GM18907 (cell line): ENCODE results near the gene GABARAPL2.
A peak's percentile ranks its signal among the peaks of the same experiment; 100 is the strongest.
"Not testable (repeated sequence)": the region's sequence is repeated elsewhere in the genome, so short reads cannot be mapped to it uniquely, and the experiment has no call there.

ENCODE experiments used
- ATAC-seq: cut with Tn5 transposase; IDR thresholded peaks from one replicate; pipeline ENCODE4 v1.9.1; 2021; ENCODE audit warnings: mild to moderate bottlenecking, moderate library complexity; ENCODE audit not compliant: unreplicated experiment

Gene GABARAPL2, protein sequence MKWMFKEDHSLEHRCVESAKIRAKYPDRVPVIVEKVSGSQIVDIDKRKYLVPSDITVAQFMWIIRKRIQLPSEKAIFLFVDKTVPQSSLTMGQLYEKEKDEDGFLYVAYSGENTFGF

DNA sequence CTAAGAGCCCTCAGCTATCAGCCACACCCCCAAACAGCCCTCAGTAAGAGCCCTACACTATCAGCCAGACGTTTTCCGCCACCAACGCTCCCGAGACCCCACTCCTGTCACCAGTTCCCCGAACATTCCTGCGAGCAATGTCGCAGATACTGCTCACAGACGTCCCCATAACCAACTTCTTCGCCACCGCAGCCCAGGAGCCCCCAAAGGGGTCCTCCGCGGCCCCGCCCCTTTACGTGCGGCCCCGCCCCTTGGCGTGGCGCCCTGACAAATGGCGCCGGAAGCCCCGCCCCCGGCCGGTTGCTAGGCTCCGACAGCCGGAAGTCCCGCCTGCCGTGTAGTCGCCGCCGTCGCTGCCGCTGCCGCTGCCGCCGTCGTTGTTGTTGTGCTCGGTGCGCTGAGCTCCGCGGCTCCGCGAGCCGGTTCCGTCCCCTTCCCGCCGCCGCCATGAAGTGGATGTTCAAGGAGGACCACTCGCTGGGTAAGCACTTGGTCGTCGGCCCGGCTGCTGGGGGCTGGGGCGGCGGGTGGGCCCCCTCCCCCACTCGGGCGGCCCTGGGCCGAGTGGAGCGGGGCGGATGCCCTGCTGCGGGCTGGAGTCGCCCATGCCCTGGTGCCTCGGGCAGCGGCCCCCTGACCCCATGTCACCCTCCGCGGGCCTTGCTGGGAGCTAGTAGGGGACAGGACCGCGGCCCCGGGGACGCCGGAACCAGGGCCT is at the start of gene GABARAPL2:
TSS of gene GABARAPL2 (plus strand) at position 340 of the 718 bp plus-strand sequence. CDS start at position 448, 108 bp downstream.
- peak; percentile 76 for ATAC-seq

DNA sequence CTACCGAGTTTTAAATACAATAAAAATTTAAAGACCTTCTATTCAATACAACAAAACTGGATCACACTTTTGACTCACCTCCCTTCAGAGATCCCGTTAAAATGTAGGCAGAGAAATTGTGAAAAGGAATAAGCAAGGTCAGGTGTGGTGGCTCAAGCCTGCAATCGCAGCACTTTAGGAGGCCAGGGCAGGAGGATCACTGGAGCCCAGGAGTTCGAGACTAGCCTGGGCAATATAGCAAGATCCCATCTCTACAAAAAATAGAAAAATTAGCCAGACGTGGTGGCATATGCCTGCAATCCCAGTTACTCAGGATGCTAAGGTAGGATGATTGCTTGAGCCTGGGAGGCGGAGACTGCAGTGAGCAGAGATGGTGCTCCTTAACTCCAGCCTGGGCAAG is 47.0 kb upstream of the GABARAPL2 start:
- ATAC-seq, result no peak

DNA sequence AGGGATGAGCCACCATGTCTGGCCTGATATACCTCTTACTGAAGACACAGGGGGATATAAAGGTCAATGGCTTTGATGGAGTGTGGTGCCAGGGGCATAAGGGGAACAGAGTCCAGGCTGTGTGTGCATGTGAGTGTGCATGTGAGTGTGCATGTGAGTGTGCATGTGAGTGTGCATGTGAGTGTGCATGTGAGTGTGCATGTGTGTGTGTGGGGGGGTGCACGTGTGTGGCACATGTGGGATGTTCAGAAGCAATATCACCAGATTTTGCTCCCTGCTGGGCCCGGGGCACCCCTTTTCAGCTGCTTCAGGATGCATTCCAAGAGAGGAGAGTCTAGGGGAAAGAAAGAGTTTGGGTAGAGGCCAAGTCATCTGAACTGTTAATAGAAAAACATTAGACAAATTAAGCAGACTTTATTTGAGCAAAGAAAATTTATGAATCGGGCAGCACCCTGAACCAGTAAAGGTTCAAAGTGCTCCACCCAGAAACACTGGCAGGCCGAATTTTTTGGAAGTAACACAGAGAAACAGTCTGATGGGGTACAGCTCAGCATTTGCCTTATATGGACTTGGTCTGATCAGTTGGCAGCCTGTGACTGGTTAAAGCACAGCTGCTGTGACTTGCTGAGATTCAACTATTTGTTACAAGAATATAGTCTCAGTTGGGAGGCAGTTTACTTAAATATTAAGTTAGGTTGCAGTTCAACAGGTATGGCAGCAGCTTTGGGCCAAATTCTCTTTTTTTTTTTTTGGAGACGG is 40.0 kb upstream of the GABARAPL2 start:
- ATAC-seq, result no peak

DNA sequence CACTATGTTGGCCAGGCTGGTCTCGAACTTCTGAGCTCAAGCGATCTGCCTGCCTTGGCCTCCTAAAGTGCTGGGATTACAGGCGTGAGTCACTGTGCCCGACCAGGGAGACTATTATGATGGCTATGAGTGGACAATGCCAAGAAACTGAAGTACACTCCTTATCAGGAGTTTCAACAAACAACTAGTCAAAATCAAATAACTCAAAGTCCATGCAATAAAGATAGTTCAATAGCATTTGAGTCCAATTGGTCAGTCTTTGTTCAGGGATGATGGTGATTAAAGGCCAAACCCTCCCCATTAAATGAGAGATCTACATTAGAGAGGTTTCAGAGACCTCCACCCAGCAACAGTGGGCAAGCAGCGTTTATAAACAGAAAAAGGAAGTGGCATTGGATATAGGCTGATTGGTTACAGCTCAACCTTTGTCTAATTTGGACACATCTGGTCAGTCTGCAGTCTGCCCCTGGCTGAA is 38.3 kb upstream of the GABARAPL2 start:
- no peak for ATAC-seq

DNA sequence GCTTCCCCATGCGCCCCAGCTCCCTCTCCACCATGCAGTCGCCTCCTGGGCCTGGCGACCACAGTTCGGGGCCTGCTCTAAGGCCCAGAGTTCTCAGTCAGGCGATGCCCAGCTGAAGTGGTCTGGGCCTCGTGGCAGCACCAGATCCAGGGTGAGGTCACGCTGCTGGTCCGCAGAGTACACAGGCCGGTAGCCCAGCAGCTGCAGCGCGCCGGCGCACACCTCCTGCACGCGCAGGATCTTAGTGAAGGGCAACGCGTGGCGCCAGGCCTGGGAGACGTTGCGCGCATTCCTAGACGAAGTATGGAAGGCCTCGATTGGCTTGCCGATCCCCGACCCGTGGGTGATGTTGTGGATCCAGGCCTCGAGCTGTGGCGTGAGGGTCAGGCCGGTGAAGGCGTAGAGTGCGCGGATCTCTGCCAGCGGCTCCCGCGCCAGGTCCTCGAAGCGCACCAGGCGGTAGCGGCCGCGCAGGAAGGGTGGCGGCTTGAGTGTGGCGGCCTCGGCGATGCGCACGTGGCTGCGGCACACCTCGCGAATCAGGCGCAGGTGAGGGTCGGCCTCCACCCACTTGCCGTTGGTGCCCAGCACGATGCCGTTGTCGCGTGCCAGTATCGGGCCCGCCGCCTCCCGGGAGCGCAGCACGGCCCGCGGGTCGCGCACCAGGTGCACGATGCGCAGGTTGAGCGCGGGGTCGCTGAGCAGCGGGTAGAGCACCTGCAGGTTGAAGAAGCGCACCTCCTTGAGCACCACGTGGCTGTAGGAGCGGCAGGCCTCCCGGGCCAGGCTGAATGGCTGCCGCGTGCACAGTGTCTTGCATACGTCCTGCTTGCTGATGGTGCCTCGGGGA is 36.9 kb upstream of the GABARAPL2 start:
- ATAC-seq, result no peak

DNA sequence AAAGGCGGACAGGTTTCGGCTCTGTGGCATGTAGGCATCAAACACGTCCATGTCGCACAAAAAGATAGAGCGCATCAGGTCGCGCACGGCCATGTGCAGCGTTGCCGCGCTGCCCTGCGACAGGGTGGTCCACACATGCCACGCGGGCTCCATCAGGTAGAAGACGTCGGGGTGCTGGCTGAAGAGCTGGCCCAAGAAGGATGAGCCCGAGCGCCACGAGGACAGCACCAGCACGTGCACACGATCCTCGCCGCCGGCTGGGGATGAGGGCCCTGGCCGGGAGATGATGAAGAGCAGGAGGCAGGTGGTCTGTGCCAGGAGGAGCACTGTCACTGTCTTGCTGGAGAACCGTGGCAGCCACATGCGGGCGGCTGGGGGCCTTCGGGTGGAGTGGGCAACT is 36.2 kb upstream of the GABARAPL2 start:
- ATAC-seq, result no peak

DNA sequence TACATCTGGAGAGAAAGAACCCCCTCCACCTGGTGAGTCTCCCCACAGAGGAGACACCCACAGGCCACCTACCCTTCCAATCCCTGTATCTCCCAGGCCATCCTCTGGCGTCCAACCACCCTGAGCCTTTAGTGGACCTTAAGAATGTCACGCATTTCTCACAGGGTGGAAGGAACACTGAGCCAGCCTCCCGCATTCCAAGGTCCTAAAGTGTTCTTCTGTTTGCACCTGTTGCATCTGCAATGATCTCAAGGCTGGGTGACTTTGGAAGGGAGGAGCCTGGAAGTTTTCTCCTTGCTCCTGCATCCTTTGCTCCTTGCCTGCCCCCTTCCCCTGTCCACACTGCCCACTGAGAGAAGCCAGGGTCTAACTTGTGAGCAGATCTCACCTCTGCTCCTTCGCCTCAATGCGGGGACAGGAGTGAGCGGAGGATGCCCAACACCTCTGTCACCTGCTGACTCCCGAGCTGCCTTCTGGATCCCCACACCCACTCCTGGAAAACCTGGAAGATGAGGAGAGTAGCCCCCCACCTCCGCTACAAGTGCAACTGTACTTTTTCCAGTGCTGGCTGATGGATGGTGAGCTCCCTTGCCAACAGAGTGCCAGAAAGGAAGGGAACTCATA is 33.9 kb upstream of the GABARAPL2 start:
- ATAC-seq, result no peak

DNA sequence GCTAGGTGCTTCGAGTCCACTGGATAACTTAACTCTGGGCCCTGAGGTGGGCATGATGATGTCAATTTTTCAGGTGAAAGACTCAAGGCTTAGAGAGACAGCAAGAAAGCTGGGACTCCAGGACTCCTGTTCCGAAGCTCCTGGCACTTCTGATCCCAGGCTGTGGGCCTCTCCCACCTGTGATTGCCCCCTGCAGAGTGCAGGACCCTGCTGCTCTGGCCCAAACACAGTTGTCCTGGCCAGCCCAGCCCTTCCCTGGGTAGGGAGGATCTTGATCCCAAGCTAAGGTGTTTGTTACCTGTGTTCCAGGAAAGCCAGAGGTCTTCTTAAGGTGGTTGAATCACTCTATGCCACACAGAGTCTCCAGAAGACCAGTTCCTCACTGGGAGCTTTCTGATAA is 33.4 kb upstream of the GABARAPL2 start:
- ATAC-seq, result no peak

DNA sequence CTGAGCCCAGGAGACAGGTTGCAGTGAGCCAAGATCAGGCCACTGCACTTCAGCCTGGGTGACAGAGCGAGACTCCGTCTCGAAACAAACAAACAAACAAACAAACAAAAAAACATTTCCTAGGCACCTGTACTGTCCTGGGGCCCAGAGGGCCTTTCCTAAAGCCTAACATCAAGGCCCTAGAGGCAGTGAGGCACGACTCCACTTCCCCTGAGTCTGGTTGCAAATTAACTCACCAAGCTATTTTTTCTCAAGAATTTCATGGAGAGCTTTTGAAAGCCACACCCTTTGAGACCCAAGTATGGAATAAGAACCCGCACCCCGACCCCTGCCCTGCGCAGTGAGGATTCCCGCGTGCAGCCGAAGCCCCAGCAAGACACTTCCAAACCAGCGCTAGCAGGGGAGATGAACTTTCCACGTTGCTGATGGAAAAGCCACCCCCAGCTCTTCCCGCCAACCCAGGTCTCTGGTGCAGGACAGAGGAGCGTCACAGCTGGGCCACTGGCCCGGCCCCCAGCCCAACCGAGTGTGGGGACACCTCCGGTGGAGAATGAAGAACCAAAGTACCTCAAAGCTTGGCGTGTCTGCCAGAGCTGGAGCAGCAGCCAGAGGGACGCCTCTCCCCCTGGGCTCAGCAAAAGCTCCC is 31.5 kb upstream of the GABARAPL2 start:
- no peak for ATAC-seq

DNA sequence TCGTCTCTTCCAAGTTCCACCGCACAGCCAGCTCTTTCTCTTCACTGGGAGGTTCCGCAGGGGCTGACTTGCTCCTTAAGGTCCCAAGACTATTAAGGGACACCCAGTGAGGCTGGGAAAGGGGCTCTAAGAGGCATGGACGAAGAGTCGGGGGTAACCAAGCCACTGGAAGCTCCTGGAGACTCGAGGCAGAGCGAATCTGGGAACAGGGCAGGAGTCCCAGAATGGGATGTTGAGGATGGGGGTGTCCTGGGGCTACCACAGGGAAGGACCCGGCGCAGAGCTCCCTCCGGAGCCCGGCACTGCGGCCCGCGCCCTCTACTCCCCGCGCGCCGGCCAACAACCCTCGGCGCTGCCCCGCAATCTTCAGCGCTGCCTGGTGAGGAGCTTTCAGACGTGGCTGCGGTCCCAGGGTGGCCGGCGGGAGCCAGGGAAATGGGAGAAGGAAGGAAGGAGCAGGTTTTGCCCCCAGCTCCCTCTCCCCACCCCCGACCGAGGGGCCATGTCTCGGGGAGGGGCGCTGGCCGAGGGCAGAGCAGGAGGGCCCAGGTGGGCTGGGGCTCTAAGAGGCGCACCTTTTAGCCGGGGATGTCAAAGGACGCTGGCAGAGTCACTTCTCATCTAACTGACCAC is 30.9 kb upstream of the GABARAPL2 start:
- ATAC-seq, result no peak

DNA sequence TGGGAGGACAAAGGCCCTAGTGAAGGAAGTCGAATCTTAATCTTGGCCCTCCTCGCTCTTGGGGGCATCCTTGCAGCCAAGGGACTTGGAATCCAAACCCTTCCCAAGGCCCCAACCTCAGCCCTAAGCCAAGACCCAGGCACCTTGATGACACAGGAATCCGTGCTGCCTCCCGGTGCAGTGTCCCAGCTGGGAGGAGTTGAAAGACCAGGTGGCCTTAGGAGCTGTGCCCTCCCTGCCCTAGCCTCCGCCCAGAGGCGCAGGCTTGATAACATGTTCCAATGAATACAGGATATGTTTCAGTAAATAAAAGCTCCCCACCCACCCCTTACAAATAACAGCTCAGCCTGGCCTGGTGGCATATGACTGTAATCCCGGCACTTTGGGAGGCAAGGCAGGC is 30.3 kb upstream of the GABARAPL2 start, which contains the start of gene CHST5:
TSS of gene CHST5 (minus strand) at position 208 of the 400 bp plus-strand sequence. CDS start 5,724 bp downstream, outside the sequence.
- ATAC-seq, result no peak

DNA sequence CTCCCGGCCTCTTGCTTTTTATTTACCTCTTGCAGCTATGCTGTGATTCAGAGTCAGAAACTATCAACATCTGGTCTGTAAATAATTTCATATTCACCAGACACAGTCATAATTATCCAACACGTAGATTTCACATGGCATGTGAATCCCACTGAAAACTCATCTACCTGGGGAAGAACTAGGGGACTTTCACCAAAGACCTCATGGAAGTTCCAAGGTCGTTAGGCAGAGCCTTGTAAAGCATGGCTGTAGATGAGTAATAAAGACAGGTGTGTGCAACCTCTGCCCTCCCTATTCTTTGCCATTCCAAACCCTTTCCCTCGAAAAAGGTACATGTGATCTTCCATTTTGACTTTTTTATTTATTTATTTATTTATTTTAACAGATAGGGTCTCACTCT is 28.4 kb upstream of the GABARAPL2 start:
- ATAC-seq, result no peak

DNA sequence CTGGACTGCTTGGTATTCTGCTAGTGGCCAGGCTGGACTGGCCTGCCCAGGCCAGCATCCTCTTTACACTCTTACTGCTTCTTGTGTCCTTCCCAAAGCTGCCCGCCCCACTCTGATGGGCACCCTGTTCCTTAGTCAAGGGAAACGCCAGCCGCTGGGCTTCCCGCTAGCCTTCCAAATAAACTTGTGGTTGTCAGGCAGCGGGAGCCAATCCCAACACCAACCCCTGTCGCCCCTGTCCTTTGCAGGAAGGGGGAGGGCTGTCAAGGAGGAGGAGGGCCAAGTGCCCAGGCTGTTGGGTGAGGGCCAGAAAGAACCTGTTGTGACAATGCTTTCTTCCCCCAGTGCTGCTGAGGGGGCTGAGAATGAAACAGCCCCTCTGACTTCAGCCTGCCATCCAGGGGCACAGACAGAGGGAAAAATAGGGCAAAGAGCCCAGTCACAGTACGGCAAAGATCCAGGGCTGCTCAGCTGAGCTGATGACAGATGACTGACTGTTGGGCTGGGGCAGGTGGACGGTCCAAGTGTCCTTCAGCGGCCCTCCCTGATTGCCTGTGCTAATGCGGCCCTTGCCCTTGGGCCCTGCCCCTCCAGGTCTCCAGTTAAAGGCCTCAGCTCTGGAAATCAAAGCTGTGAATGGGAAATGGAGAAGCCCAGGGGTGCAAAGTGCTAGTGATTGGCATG is 27.2 kb upstream of the GABARAPL2 start:
- ATAC-seq, result not testable (repeated sequence)

DNA sequence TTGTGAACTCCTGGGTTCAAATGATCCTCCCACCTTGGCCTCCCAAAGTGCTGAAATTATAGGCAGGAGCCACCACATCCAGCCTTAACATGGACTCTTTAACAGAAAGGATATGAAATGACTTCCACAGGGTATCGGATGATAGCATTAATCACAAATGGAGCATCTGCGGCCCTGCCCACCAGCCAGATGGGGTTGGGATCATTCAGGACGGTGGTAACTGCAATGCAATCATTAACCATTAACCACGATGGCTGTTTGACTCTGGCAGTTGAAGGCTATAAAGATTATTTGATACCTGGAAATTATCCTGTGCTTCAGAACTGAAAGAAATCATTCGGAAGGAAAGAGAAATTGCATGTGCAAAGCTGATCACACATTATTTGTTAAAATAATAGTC is 24.9 kb upstream of the GABARAPL2 start:
- no peak for ATAC-seq

DNA sequence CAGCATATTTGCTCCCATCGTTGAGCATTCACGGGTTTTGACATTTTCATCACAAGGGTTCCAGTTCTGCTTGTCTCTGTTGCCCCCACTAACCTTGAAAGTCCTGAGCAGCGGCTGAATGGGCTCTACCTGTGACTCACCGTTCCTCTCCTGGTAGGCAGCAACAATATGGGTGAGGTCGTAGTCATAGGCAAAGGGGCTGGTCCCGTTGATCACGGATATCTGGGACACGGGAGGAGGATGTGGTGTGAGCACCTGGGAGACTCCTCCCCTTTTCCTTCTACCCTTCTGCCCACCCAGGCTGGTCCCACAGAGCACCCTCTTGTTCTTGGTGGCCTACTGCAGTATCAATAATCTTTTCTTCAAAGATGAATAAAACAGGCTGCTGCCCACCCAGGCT is 23.7 kb upstream of the GABARAPL2 start:
- not testable (repeated sequence) for ATAC-seq

DNA sequence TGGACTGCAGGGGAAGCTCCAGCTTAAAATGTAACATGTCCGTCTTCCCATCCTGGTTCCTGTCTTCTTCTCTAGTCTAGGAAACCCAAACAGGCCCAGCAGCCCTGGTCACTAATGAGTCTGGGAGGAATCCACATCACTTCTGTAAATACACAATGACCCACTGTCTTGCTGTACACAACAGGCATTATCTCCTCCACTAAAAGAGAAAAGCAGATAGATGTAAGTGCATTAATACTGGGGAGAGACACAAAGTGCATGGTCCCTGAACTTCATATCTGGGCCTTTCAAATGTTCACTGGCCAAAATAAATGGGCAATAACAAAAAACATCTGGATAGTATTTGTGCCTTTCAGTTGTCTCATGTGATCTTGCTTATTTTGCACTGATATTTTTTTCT is 20.3 kb upstream of the GABARAPL2 start:
- not testable (repeated sequence) for ATAC-seq

DNA sequence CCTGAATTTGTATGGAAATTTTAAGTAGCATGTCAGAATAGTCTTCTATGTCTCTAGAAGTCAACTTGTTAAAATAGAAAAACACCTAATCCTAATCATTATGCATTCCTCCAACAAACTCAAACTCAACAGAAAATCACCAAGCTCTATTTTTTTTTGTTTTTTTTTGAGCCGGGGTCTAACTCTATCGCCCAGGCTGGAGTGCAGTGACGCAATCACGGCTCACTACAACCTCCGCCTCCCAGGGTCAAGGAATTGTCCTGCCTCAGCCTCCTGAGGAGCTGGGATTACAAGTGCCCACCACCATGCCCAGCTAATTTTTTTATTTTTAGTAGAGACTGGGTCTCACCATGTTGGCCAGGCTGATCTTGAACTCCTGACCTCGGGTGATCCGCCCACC is 19.9 kb upstream of the GABARAPL2 start:
- ATAC-seq, result no peak

DNA sequence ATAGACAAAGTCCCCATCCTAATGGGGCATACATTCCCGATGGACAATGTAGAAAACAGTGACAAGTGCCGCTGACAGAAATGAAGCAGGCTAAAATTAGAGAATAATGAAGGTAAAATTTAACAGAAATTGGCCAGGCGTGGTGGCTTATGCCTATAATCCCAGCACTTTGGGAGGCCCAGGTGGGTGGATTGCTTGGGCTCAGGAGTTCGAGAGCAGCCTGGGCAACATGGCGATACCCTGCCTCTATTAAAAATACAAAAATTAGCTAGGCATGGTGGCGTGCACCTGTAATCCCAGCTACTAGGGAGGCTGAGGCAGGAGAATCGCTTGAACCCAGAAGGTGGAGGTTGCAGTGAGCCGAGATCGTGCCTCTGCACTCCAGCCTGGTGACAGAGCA is 17.7 kb upstream of the GABARAPL2 start:
- ATAC-seq, result not testable (repeated sequence)

DNA sequence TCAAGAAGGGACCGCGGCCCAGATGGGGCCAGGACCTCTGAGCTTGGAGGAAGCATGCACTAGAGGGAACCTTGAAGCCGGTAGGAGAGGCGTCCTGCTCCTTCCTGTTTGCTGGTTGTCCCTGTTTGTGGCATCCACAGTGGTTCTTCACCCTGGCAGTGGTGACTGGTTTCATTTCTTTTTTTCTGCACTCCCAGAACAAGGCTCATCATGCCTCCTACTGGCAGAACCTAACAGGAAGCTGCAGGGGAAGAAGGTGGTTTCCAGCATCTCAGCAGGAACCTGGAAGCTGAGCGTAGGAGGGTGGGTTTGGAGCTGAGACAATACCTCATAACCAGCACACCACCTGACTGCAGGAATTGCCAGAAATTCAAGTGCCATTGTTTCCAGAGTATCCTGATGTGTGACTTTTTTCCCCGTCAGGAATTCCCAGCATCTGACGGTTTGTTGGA is 15.9 kb upstream of the GABARAPL2 start:
- ATAC-seq, result peak; percentile 86
